LHCN-M2 (cell line): ENCODE data around the gene ANKRD40CL. TPM values are rescaled to one million over a fixed set of nuclear protein-coding genes. Genes with fewer than 3 reads are reported as not detected.
A peak's percentile ranks its signal among the peaks of the same experiment; 100 is the strongest.
"Not testable (repeated sequence)": the region's sequence is repeated elsewhere in the genome, so short reads cannot be mapped to it uniquely, and the experiment has no call there.

Experiments used
- DNase-seq: peaks from one replicate; pipeline ENCODE4 v3.0.0-alpha.2; 2012; ENCODE audit warnings: low read depth
- total RNA-seq: library from RNA; depleted of rRNA; stranded (reverse); fragments of >200 nt; gene quantifications from 2 replicates; pipeline ENCODE4 v1.2.3, GENCODE V29; 2014

The ANKRD40CL gene
- total RNA-seq, 1 experiment from 2014 or later = not detected

GRCh38 chr17:50763716-50764475 is 3.4 kb downstream of the ANKRD40CL start:
- DNase-seq = no peak

- DNase-seq = no peak
Observed at GRCh38 chr17:50762177-50762576, 5.1 kb downstream of the ANKRD40CL start.

- no peak for DNase-seq
Observed at GRCh38 chr17:50758989-50759544, 8.3 kb downstream of the ANKRD40CL start.

DNA sequence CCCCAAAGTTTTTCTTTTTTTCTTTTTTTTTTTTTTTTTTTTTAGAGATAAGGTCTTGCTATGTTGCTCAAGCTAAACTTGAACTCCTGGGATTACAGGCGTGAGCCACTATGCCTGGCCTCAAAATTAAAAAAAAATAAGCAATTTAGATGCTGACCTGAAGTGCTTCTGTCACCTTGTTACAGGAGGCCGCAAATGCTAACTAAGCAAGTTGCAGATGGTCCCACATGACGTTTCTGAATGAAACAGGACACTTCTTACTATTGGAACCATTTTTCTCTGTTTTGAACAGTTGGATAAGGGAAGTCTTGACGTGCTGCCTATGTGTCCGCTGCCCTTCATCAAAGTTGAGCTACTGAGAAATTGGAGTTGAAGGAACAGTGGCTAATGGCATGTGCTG is 8.8 kb downstream of the ANKRD40CL start:
- DNase-seq = no peak

DNA sequence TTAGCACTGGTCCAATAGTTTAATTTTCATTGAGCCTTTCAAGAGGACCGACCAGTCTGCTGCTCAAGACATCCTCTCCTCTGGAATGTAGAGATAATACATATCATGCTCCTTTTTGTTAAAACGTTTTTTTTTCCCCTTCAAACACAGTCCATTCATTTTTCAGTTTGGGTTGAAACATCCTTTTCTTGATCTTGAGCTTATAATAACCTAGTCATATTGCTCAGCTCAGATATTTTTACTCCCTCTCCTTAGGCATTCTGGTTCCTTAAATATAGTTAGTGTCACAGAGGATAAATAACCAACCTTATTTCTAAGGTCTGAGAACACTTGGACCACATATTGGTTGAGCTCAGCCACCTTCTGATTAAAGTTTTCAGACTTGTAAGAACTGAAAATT is 12.8 kb downstream of the ANKRD40CL start:
- no peak for DNase-seq

DNA sequence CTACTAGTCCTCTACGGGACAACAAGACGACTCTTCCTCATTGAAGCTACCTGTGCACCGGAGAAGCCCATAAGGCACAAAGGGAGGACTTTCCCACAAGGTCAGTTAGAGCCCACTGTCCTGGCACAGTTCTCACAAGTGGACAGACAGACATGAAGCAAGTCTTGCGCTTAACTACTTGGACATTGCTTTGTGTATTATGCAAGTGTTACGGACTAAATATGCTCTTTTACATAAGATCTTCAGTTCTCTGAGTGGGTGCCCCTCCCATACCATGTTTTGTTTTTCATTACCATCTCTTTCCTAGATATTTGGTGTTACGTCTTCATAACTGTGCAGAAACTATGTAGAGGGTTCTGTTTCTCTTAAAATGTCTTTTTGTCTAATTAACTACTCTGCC is 18.1 kb downstream of the ANKRD40CL start:
- DNase-seq = no peak

DNA sequence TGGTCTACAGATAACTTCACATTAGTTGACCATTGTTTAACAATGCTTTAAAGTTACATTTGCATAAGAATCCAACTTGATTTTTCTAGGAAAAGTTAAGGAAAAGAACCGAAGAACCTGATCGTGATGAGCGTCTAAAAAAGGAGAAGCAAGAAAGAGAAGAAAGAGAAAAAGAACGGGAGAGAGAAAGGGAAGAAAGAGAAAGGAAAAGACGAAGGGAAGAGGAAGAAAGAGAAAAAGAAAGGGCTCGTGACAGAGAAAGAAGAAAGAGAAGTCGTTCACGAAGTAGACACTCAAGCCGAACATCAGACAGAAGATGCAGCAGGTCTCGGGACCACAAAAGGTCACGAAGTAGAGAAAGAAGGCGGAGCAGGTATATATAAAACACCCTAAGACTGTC is 21.7 kb downstream of the ANKRD40CL start:
- no peak for DNase-seq

GRCh38 chr17:50739098-50739497 is 28.2 kb downstream of the ANKRD40CL start:
- DNase-seq = no peak

- DNase-seq = no peak
Observed at GRCh38 chr17:50737118-50737698, 30.1 kb downstream of the ANKRD40CL start.

GRCh38 chr17:50735287-50735686 is 32.0 kb downstream of the ANKRD40CL start:
- no peak for DNase-seq

GRCh38 chr17:50731575-50732460 is 35.5 kb downstream of the ANKRD40CL start:
- no peak for DNase-seq

DNA sequence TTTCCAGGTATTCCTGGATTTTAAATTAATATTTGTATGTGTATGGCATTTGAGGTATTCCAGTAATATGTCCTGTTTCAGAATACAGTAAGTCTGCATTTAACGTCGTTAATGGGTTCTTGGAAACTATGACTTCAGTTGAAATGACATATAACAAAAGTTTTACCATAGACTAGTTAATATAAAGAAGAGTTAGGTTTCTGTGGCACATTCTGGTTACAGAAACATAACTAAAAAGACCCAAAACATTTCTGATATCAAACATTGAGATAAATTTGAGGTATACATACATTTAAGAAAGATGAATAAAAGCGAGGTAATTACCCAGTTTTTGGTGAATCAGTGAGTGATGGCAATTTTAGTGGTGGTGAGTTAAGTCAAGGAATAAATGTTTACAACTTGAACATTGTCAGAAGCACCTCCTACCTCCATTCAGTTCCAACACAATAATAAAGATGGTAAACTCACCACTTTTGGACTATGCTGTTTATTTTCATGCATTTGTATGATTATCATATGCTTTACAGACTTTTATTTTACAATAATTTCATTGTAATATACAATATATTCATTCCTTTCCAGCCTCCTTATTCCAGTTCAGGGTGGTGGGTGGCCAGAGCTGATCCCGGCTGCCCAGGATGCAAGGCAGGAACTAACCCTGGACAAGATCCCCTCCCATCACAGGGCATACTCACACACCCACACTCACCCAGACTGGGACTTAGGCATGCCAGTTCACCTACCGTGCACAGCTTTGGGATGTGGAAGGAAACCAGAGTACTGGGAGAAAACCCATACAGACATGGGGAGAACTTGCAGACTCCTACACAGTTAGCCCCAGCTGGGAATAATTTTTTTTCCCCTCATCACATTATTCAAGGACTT is 38.2 kb downstream of the ANKRD40CL start:
- DNase-seq = no peak

DNA sequence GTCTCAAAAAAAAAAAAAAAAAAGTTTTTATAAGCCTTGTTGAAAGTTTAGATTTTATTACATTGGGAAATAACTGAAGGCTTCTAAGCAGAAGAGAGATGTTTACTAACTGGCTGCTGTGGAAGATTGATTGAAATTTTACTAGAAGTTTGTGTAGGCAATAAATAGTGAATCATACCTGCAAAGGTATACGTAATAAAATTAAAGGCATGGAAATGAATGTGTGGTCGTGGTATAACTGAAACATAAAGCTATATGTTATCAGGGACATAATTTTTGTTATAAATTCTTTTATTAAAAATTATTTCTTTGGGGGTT is 39.2 kb downstream of the ANKRD40CL start:
- no peak for DNase-seq

DNA sequence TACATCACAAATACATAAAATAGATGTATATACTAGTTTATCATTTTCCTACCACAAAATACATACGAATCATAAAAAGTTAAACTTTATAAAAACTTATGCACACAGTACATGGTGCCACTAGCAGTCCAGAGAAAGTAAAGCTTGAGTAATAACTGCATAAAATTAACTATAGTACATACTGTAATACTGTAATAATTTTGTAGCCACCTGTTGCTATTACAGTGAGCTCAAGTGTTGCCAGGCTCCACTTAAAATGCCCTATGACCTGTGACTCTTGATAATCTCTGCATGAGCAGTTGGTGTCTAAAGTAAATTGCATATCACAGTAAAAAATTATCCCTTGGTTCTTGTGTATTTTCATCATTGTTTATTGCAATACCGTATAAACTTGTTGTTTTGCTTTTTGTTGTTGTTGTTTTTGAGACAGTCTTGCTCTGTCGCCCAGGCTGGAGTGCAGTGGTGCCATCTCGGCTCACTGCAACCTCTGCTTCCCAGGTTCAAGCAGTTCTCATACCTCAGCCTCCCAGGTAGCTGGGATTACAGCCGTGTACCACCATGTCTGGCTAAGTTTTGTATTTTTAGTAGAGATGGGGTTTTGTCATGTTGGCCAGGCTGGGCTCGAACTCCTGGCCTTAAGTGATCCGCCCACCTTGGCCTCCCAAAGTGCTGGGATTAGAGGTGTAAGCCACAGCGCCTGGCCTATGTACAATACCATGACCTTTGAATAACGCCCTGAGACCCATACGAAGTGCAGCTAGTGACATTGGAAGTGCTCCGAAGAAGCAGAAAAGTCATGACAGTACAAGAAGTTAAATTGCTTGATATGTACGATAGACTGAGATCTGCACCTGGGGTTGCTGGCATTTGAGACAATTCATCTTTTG is 41.3 kb downstream of the ANKRD40CL start:
- peak; percentile 55 for DNase-seq

- DNase-seq = not testable (repeated sequence)
Observed at GRCh38 chr17:50724622-50725021, 42.7 kb downstream of the ANKRD40CL start.

DNA sequence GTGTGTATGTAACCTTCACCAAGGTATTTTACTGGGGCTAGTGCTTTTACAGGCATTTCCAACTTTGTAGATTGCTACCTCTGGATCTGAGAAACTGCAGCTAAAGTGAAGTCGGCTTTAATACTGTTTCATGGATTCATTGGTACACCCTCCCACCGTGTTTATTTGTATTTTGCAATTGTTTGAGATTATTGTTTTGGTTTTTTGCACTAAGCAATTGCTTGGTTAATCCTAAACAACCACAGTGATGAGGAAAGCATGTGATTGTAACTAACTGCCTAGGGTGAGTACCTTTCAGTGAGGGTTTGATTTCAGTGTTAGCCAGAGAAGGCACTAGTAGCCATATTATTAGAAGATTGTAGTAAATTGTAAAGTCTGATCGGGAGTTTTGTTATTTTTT is 44.6 kb downstream of the ANKRD40CL start:
- no peak for DNase-seq

DNA sequence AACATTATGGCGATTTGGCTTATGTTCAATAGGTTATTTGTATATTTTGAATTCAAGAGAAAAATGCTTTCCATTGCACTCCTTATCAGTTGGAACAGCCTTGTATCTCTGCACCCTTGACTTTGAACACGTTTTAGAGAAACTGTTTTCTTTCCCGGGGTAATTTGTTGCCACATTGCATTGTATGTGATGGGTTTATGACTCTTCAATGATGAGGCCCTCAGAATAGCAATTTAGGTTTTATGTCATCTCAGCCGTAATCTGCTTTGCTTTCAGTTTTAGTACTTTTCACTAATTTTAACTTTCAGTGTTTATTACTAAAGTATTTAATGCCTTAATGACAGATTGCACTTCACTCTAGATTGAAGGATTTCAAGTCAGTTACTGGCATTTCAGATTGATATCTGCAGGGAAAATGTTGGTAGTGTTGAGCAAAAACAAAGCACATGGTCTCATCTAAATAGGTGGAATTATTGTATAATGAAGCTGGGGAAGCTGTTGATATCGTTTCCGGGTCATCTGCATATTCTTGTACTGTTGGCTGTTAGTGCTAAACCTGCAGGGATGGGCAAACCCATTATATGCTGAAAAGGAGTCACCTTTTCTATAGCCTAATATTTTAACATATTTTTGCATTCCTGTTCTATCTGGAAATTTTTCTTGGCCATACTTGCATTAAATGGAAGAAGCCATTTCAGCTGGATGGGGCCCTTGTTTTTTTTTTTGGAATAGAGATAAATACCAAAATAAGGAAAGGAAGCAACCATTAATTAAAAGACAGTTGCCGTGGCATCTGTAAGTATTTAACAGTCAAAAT is 45.9 kb downstream of the ANKRD40CL start:
- DNase-seq = no peak

- DNase-seq = no peak
Observed at GRCh38 chr17:50719924-50720794, 47.2 kb downstream of the ANKRD40CL start.
